Epidermal melanocyte (primary cell): ENCODE results near the gene TJP2.
A peak's percentile ranks its signal among the peaks of the same experiment; 100 is the strongest.
"Not testable (repeated sequence)": the region's sequence is repeated elsewhere in the genome, so short reads cannot be mapped to it uniquely, and the experiment has no call there.

ENCODE experiments used
- DNase-seq: peaks from one replicate; pipeline ENCODE4 v3.0.0; 2011; ENCODE audit warnings: low spot score; ENCODE audit not compliant: insufficient read length

The TJP2 gene

GRCh38 chr9:69158471-69158870 is 15.6 kb upstream of the TJP2 start:
- no peak for DNase-seq

- not testable (repeated sequence) for DNase-seq
These were observed 9.5 kb upstream of the TJP2 start for GRCh38 chr9:69164573-69164972.

GRCh38 chr9:69165581-69165980 is 8.5 kb upstream of the TJP2 start:
- DNase-seq = no peak

- DNase-seq = no peak
These were observed 5.3 kb upstream of the TJP2 start for GRCh38 chr9:69168709-69169217.

- DNase-seq = no peak
These were observed 3.8 kb upstream of the TJP2 start for GRCh38 chr9:69170231-69170630.

- DNase-seq = no peak
These were observed 3.0 kb upstream of the TJP2 start for GRCh38 chr9:69171049-69171448.

GRCh38 chr9:69171517-69171916 is 2.6 kb upstream of the TJP2 start:
- DNase-seq = no peak

GRCh38 chr9:69172895-69173294 is 1.2 kb upstream of the TJP2 start:
- no peak for DNase-seq

GRCh38 chr9:69173497-69173890 is 583 bp upstream of the TJP2 start:
- DNase-seq = peak; percentile 47

GRCh38 chr9:69174616-69175463 is 763 bp downstream of the TJP2 start:
- DNase-seq = peak; percentile 87

- no peak for DNase-seq
These were observed 1.4 kb downstream of the TJP2 start for GRCh38 chr9:69175486-69175885.

GRCh38 chr9:69176471-69177171 is 2.5 kb downstream of the TJP2 start:
- no peak for DNase-seq

- DNase-seq = no peak
These were observed 4.5 kb downstream of the TJP2 start for GRCh38 chr9:69178583-69179011.

GRCh38 chr9:69179037-69179436 is 5.0 kb downstream of the TJP2 start:
- no peak for DNase-seq

- no peak for DNase-seq
These were observed 6.1 kb downstream of the TJP2 start for GRCh38 chr9:69180200-69180599.

- DNase-seq = no peak
These were observed 6.6 kb downstream of the TJP2 start for GRCh38 chr9:69180670-69181069.

- no peak for DNase-seq
These were observed 7.9 kb downstream of the TJP2 start for GRCh38 chr9:69181908-69182353.

GRCh38 chr9:69184266-69184665 is 10.2 kb downstream of the TJP2 start:
- DNase-seq = no peak

GRCh38 chr9:69186841-69187611 is 12.9 kb downstream of the TJP2 start:
- peak; percentile 32 for DNase-seq

GRCh38 chr9:69188975-69189374 is 14.9 kb downstream of the TJP2 start:
- DNase-seq = no peak

- no peak for DNase-seq
These were observed 16.2 kb downstream of the TJP2 start for GRCh38 chr9:69190086-69190862.
